Erythroblast (primary cell): ENCODE results near the gene CAMK1G.

Experiments used
- DNase-seq, 2 experiments: peaks; one replicate each; lab custom pipeline; 2025; lab: John Stamatoyannopoulos, UW
- GATA1 ChIP-seq: IDR thresholded peaks from 2 replicates; pipeline ENCODE4 v1.6.1; 2011; ENCODE audit warnings: low read depth, mild to moderate bottlenecking, control low read depth, low read length, moderate library complexity
- POLR2A ChIP-seq: IDR thresholded peaks from 2 replicates; pipeline ENCODE4 v1.6.1; 2011; ENCODE audit warnings: mild to moderate bottlenecking, low read length

Gene CAMK1G

DNA sequence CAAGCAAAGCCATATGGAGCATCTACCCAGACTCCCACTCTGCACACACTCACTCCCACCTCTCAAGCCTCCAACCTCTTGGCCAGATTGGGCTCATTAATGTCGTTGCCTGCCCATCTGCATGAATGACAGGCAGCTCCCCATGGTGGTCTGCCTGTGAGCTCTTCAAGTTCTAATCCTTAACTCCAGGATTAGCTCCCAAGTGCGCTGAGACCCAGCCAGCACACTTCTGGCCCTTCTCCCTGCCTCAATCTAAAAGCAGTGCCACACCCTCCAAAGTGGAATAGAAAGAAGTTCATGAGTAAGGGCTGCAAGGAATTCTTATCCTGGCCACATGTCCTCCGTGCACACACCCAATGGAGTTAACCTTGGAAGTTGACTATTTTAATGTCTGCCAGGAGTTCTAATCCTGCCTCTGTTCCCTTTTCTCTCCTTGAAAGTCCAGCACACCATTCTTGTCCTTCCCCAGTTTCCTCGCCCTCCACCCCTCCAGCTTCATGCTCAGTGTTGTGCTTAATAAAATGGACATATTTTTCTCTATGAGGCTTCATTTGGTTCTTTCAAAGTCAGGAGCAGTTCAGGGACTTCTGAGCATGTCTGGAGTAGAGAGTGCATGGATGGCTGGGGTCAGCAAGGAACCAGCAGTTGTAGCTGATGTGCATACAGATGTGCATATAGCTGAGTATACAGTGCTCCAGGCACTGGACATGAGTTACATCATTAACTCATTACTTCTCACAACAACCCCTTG, 30.1 kb downstream of the CAMK1G start:
- TF ChIP-seq POLR2A, result no peak
- no peak for TF ChIP-seq GATA1
- no peak for DNase-seq

- DNase-seq, result no peak
- no peak for TF ChIP-seq POLR2A
- TF ChIP-seq GATA1, result no peak
Measured at GRCh38 chr1:209614151-209614420, 30.6 kb downstream of the CAMK1G start.

GRCh38 chr1:209614906-209615305, 31.4 kb downstream of the CAMK1G start:
- TF ChIP-seq GATA1 (no peak), POLR2A (no peak)
- no peak for DNase-seq

DNA sequence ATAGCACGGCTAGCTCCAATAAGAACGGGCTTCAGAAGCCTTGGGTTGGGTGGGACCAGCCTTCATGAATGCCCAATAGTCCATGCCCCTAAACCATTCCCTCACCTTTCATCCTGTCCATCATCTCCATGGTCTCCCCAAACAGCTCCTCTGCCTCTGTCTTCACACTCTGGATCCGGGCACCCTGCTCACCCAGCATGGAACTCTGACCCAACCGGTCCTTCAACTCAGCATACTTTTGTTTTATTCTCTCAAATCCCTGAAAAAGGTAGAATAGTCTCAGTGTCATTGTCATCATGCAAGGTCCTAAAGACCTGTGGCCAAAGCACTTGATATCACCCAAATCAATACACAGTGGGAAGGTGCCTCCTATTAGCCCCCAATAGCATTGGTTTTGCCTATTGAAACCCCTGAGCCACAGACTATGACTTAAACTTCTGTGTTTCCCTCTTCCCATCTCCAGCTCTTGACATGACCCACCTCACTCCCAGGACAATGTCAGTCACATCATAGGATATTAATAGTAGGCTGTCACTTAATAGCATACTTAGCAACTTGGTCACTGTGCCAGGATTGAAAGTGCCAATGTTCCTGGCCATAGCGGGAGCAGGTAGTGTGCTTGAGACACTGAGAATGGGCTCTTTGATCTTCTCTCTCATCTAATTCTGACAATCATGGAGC, 33.0 kb downstream of the CAMK1G start:
- DNase-seq, result no peak
- no peak for TF ChIP-seq POLR2A
- TF ChIP-seq GATA1, result no peak

DNA sequence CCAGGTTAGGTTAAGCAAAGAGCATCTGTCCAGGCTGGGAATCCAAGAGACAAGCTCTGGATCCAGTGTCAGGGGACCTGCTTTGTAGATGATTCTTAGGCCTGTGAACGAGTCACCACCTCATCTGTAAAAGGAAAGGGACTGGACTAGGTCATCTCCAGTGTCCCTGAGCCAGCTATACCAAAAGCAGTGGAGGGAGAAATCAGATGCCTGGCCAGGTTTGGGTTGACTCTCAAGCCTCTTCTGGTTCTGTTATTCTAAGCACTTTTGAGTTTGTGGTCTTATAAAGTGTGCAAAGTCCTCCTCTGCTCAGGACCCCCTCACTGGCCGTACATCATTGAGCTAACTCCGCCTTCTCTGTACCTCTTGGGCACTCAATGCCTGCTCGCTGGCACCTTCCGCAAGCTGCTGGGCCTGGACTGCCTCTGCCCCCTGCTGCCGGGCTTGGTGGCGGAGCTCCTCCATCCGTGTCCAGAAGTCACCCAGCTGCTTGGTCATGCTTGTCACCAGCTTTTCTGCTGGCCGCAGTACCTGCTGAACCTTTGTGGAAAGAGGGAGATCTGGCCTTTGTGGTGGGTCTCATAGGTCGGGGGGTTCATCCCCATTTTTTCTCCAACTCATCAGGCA, 33.6 kb downstream of the CAMK1G start:
- TF ChIP-seq POLR2A, result no peak
- DNase-seq, result no peak

DNA sequence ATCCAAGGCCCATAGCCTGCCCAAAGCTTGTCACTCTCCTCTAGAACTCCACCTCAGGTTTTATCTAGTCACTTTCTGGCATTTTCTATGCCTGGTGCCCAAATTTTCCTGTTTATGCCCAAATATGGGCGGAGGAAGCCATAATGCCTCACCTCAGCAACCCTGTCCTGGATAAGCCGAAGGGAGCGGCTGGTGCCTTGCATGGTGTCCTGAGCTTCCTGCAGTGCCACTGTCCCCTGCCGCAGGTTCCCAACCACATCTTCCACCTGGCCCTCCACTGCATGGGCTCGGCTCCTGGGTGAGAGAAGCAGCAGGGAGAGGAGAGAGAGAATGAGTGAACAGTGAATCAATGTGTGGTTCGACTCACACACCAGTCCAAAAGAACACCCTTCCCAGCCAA, 34.2 kb downstream of the CAMK1G start:
- TF ChIP-seq GATA1 (no peak), POLR2A (no peak)
- no peak for DNase-seq

- DNase-seq, result no peak
- TF ChIP-seq POLR2A, result no peak
- TF ChIP-seq GATA1, result no peak
Measured at GRCh38 chr1:209618291-209618690, 34.8 kb downstream of the CAMK1G start.

DNA sequence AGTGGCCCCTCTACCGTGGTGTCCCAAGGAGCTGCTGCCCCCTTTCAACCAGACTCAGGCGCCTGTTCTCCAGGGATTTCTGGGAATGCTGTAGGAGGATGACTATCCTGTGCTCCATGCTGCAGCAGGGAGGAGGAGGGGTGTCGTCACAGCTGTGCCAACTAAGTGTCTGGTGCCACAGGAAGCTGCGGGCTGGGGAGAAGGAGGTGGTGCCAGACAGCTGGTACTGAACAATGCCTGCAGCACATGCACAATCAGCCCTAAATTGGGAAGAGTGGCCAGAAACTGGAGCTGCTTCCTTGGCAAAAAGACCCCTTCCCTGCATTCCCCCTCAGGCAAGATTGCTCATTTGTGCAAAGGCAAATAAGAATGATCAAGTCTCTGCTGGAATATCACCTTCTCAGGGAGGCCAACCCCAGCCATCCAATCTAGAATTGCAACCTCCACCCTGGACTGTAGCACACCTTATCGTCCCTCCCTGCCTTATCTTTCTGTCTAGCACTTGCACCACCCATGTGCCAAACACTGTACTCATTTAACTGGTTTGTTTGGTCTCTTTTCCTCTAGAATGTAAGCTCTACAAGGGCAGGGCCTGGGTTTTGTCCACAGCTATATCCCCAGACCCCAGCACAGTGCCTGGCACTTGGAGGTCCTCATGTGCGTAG, 35.4 kb downstream of the CAMK1G start:
- TF ChIP-seq POLR2A, result no peak
- TF ChIP-seq GATA1, result no peak

GRCh38 chr1:209619696-209620486, 36.4 kb downstream of the CAMK1G start:
- TF ChIP-seq GATA1, result no peak
- TF ChIP-seq POLR2A, result no peak
- DNase-seq, result no peak

More for the DNA sequence above, 35.4 kb downstream of the CAMK1G start:
- no peak for DNase-seq

GRCh38 chr1:209620487-209620884, 37.0 kb downstream of the CAMK1G start:
- TF ChIP-seq GATA1 (no peak), POLR2A (no peak)
- peak in 1 of 2 experiments; percentile 4 for DNase-seq

GRCh38 chr1:209621286-209621685, 37.8 kb downstream of the CAMK1G start:
- no peak for DNase-seq
- TF ChIP-seq GATA1 (no peak), POLR2A (no peak)

DNA sequence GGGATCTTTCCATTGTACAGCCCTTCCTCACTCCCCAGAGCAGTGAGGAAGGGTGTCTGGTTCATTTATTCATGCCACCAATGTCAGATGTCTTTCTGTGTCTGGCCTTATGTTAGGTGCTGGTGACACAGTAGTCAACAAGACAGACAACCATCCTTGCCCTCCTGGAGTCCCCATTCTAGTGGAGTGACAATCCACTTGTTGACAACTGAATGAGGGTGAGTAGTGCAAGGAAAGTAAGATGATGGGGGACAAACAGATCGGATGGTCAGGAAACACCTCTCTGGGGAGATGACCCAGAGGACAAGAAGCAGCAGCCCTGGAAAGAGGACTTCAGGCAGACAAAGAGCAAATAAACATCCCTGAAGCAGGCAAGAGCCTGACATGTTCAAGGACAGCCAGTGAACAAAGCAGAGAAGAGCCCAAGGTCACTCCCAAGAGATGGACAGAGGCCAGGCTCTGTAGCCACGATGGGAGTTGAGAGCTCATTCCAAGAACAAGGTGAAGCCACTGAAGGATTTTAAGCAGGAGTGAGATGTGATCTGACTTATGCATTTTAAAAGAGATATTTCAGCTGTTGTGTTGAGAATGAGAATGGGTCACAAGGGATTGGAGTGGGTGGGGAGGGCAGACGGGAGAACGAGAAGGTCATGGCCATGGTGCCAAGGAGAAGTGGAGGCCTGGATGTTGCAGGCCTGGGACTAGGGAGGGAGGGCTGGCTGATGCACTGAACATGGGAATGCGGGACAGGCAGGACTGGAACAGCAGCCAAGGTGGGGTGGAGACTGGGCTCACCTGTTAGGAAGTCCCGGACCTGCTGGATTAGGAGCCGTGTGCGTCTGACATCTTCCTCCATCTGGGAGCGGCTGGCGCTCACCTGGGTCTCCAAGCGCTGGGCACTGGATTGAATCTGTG, 38.5 kb downstream of the CAMK1G start:
- no peak for DNase-seq
- TF ChIP-seq POLR2A (no peak), GATA1 (no peak)
